ENCODE data around the gene MYRFL. TPM values are rescaled to one million over a fixed set of nuclear protein-coding genes. Genes with fewer than 3 reads are reported as not detected.
"Not testable (repeated sequence)": the region's sequence is repeated elsewhere in the genome, so short reads cannot be mapped to it uniquely, and the experiment has no call there.

Gene MYRFL
- total RNA-seq, 2 donors from 2014 or later = 0.37 to 0.45 TPM

DNA sequence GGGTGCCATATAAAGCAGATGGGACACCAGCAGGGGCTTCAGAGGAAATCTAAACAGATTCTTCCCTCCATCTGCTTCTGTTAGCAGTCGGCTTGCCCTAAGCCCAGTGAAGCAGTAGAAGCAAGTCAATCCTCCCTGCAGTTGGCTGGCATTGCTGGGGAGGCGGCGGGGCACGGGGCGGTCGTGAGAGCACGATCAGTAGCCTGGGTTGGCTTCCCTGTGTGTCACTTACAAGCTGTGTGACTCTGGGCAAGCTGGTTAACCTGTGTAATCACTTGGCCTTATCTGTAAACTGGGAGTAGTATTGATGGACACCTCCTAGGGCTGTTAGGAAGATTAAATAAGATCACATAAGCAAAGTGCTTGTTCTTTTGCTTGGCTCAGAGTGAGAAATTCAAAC is 19.4 kb downstream of the MYRFL start:
- DNase-seq = no peak
- H3K27me3 ChIP-seq = no peaks in the 10 kb centered on the region
- H3K4me3 ChIP-seq = no peak overlapping the region
- no peak overlapping the region for H3K27ac ChIP-seq
- no peaks in the 10 kb centered on the region for H3K36me3 ChIP-seq
- H3K9me3 ChIP-seq = no peaks in the 10 kb centered on the region
- no peaks in the 10 kb centered on the region for H3K4me1 ChIP-seq
- H3K9ac ChIP-seq (ENCODE audit: low read depth in 2 of 2, low read length in 2 of 2) = no peak overlapping the region
- TF ChIP-seq, protein P1, sequence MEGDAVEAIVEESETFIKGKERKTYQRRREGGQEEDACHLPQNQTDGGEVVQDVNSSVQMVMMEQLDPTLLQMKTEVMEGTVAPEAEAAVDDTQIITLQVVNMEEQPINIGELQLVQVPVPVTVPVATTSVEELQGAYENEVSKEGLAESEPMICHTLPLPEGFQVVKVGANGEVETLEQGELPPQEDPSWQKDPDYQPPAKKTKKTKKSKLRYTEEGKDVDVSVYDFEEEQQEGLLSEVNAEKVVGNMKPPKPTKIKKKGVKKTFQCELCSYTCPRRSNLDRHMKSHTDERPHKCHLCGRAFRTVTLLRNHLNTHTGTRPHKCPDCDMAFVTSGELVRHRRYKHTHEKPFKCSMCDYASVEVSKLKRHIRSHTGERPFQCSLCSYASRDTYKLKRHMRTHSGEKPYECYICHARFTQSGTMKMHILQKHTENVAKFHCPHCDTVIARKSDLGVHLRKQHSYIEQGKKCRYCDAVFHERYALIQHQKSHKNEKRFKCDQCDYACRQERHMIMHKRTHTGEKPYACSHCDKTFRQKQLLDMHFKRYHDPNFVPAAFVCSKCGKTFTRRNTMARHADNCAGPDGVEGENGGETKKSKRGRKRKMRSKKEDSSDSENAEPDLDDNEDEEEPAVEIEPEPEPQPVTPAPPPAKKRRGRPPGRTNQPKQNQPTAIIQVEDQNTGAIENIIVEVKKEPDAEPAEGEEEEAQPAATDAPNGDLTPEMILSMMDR (IDR thresholded peaks at IDR 0.05) = no peak
- intact Hi-C loops (cut with DNase I) = no loop called here

GRCh38 chr12:69844836-69845235 is 19.8 kb downstream of the MYRFL start:
- TF ChIP-seq, protein P1 (IDR thresholded peaks at IDR 0.05) = no peak
- no peak overlapping the region for H3K27ac ChIP-seq
- H3K4me3 ChIP-seq = no peak overlapping the region
- no peaks in the 10 kb centered on the region for H3K9me3 ChIP-seq
- H3K36me3 ChIP-seq = no peaks in the 10 kb centered on the region
- intact Hi-C loops (cut with DNase I) = no loop called here
- H3K27me3 ChIP-seq = no peaks in the 10 kb centered on the region
- DNase-seq = no peak
- no peak overlapping the region for H3K9ac ChIP-seq (ENCODE audit: low read depth in 2 of 2, low read length in 2 of 2)
- H3K4me1 ChIP-seq = no peaks in the 10 kb centered on the region

- no peak overlapping the region for H3K27ac ChIP-seq
- H3K4me3 ChIP-seq = no peak overlapping the region
- DNase-seq = no peak
- H3K9ac ChIP-seq (ENCODE audit: low read depth in 2 of 2, low read length in 2 of 2) = no peak overlapping the region
- TF ChIP-seq, protein P1 (IDR thresholded peaks at IDR 0.05) = no peak
- H3K27me3 ChIP-seq = no peaks in the 10 kb centered on the region
- H3K9me3 ChIP-seq = no peaks in the 10 kb centered on the region
- intact Hi-C loops (cut with DNase I) = no loop called here
- no peaks in the 10 kb centered on the region for H3K36me3 ChIP-seq
- H3K4me1 ChIP-seq = no peaks in the 10 kb centered on the region
Observed at GRCh38 chr12:69846976-69847375, 21.9 kb downstream of the MYRFL start.

GRCh38 chr12:69851976-69852375 is 26.9 kb downstream of the MYRFL start:
- Histone ChIP-seq H3K9me3 (no peaks in the 10 kb centered on the region), H3K9ac (ENCODE audit: low read depth in 2 of 2, low read length in 2 of 2) (no peak overlapping the region), H3K4me3 (no peak overlapping the region), H3K4me1 (no peaks in the 10 kb centered on the region), H3K27me3 (no peaks in the 10 kb centered on the region), H3K27ac (no peak overlapping the region), H3K36me3 (no peaks in the 10 kb centered on the region)
- intact Hi-C loops (cut with DNase I) = no loop called here
- no peak for DNase-seq
- TF ChIP-seq, protein P1 (IDR thresholded peaks at IDR 0.05) = no peak

DNA sequence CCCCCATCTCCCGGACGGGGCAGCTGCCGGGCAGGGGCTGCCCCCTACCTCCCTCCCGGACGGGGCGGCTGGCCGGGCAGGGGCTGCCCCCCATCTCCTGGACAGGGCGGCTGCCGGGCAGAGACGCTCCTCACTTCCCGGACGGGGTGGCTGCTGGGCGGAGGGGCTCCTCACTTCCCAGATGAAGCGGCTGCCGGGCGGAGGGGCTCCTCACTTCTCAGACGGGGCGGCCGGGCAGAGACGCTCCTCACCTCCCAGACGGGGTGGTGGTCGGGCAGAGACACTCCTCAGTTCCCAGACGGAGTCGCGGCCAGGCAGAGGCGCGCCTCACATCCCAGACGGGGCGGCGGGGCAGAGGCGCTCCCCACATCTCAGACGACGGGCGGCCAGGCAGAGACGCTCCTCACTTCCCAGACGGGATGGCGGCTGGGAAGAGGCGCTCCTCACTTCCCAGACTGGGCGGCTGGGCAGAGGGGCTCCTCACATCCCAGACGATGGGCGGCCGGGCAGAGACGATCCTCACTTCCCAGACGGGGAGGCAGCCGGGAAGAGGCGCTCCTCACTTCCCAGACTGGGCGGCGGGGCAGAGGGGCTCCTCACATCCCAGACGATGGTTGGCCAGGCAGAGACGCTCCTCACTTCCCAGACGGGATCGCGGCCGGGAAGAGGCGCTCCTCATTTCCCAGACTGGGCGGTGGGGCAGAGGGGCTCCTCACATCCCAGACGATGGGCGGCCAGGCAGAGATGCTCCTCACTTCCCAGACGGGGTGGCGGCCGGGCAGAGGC is 28.3 kb downstream of the MYRFL start:
- H3K27ac ChIP-seq; H3K36me3 ChIP-seq; H3K27me3 ChIP-seq; H3K4me1 ChIP-seq; H3K9ac ChIP-seq (ENCODE audit: low read depth in 2 of 2, low read length in 2 of 2); H3K9me3 ChIP-seq; DNase-seq; H3K4me3 ChIP-seq; intact Hi-C loops (cut with DNase I): not testable (repeated sequence)

- Histone ChIP-seq H3K9me3 (no peaks in the 10 kb centered on the region), H3K4me1 (no peaks in the 10 kb centered on the region), H3K27me3 (no peaks in the 10 kb centered on the region), H3K36me3 (no peaks in the 10 kb centered on the region), H3K4me3 (no peak overlapping the region), H3K27ac (no peak overlapping the region), H3K9ac (ENCODE audit: low read depth in 2 of 2, low read length in 2 of 2) (no peak overlapping the region)
- TF ChIP-seq, protein P1 (IDR thresholded peaks at IDR 0.05) = no peak
- intact Hi-C loops (cut with DNase I) = no loop called here
- DNase-seq = no peak
Observed at GRCh38 chr12:69866698-69867097, 41.7 kb downstream of the MYRFL start.
